ENCODE measurements around the gene OR4D2.

OR4D2 gene

DNA sequence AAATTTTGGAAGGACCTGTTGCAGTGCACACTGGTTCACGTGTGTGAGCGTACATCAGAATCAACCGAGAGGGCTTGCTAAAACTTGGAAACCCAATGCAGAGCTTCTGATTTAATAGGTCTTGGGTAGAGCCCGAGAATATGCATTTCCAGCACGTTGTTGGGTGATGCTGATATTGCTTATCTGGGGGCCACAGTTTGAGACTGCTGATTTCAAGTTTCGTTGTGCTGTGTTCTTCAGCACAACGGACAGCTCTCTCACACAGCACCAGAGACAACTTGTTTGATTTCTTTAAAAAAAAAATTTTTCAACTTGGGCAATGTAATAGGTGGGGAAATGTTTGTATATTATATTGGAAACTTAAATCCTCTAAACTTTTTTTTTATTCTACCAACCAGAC, 9.4 kb downstream of the OR4D2 start:
- DNase-seq, result no peak

DNA sequence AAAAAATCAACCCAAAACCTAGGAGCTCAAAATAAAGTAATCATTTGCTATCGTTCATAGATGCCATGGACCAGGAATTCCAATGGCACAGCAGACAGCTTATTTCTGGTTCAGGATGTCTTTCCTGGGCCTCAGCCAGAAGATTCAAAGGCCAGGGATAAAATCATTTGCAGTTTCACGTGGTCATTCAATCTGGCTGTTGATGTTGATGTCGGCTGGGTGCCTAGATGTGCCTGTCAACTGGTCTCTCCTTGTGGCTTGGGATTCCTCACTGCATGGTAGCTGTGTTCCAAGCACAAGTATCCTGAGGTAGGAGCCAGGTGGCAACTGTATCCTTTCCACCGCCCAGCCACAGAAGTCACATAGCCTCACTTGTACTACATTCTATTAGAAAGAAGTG, 15.0 kb downstream of the OR4D2 start:
- no peak for DNase-seq

DNA sequence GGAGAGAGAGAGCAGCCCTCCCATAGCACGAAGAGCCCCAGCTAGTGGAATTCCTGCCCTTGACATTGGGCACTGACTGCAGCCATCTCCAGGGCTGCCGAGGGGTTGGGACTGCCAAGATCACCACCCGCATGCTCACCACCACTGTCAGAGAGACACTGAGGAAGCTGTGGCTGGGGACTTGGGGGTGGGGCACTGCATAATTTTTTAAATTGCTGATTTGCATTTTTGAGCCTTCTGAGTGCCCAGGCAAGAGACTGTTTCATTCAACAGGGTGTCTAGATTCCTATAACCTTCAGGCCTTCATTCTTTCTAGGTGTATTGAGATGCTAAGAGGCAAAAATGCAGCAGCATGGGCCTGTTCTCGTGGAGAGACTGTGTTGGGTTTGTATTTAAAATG, 16.7 kb downstream of the OR4D2 start:
- DNase-seq, result no peak

DNA sequence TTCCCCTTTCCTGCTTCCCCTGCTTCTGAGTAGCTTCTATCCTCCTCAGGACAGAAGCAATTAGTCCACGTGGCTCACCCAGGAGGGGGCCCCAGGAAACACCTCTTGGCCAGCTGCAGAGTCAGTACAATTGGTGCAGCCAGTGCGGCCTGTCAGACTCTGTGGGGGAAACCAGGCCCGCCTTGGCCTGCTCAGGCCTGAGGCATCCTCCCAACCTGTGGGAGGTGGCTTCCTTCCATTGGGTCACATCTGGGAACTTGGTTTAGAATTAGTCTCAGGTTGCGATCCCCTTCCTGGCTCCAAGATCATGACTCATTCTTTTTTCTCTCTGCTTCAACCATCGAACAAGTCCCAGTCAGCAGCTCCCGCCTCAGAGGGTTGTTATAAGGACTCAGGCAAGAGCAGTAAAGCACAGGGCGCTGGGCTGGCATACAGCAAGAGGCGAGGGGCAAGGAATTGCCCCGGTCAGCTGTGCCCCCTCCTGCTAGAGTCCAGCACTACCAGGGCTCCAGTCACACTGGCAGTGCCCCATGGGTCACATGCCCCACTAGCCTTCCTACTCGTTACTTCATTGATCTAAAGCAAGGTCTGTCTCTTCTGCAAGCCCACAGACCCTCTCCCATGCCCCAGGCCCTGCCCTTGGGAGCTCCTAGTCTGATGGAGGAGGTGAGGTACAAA, 17.7 kb downstream of the OR4D2 start:
- DNase-seq, result no peak

DNA sequence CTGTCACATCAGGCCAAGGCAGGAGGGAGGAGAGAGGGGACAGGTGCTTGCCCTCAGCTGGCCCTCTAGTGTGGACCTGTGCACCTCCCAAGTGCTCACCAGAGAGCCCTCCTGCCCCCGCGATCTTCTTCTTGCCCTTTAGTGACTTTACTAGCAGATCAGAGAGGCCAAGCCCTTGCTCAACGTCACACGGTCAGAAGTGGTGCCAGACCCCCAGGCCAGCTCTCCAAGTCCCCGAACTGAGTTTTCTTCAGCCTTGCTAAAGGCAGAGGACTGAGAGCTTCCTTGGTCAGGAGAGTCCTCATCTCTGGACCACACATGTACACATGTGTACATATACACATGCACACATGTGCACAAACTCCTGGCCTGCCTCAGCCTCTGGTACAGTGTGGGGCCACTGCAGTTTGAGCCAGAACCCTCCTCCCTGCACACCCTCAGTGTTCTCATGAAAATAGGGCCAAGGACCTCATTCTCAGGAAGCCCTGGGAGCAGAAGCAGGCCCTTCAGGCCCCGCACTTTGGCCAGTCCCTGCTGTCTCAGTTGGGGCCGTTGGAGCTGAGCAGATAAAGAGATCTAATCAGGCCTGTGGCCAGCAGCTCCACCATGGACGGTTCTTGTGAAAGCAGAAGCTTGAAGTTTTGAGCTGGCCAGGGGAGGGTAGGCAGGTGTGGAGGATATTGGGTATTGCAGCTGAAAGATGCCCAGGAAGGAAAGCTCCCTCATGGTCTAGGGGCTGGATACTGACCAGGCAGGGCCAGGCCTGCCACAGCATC, 18.4 kb downstream of the OR4D2 start:
- DNase-seq, result no peak

DNA sequence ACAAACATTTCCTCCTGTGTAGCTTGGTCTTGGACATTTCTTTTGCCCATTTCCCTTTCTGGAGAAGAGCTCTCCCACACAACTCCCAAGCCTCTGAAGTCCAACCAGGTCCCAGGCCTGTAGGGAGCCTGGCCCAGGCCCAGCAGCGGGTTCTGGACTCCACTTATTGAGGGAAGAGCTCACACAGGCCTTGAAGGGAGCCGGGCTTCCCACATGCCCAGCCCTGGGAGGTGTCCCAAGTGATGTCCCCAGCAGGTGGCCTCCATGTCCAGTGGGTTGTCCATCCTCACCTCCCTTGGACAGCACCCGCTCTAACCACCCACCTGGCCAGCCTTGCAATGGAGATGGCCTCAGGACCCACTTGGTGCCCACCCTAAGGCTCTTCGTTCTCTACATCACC, 19.8 kb downstream of the OR4D2 start:
- no peak for DNase-seq

DNA sequence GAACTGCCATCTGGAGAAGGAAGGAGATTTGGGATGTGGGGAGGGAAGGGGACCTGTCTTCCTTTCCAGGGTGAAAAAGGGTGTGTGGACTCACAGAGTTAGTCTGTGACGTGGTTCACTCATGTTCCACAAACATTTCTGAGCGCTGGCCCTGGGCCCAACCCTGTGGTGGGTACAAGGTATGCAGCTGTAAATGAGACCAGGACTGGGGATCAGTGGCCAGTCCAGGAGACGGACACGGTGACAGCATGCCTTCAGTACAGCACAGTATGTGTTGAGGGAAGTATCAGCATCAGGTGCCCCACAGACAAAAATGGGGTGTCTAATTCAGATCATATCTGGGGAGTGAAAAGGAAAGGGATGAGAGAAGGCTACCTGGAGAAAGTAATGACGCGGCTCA, 20.3 kb downstream of the OR4D2 start:
- no peak for DNase-seq

DNA sequence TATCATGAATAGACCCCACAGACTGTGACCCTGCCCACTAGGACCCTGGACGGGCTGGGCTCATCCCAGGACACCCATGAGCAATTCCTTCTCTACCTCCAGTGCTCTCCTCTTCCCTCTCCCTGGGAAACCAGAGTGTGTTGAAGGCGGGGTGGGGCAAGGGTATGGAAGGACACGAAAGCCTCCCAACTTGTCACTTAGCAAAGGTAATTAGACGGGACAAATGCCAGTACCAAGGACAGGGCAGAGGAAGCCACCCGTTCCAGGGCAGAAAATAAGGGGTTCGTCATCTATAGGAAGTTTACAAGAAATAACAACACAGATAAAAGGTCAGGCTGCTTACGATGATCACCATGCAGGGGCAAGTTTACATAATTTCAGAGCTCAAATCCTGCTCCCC, 20.9 kb downstream of the OR4D2 start:
- DNase-seq, result no peak

DNA sequence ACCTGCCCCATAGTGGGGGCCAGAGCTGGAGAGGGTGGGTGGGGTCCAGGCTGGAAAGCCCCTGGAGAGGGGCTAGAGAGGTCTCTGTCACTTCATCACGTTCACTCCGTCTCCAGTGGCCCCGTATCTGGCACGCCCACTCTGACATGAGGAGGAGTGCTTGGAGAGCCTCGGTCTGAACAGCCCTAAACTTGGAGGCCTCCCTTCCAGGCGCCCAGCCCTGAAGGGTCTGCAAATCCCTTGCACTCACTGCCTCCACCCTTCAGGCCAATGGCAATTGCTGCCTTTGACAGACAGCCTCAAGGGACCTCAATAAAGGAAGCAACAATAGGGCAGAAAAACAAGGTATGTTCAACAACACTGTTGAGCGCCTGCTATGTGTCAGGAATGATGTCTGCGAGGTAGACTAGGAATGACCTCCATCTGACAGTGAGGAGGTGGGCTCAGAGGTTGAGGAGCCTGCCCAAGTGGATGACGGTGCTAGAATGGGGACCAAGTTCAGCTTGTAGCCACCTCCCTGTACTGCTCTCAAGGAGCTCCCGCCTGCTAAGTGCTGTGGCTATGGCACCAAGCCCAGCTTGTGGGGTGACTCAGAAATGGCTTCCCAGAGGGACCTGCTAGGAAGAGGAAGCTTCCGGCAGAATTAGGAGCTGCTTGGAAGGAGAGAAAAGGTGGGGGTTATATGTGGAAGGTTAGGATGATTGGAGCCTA, 22.8 kb downstream of the OR4D2 start:
- DNase-seq, result peak; percentile 1

DNA sequence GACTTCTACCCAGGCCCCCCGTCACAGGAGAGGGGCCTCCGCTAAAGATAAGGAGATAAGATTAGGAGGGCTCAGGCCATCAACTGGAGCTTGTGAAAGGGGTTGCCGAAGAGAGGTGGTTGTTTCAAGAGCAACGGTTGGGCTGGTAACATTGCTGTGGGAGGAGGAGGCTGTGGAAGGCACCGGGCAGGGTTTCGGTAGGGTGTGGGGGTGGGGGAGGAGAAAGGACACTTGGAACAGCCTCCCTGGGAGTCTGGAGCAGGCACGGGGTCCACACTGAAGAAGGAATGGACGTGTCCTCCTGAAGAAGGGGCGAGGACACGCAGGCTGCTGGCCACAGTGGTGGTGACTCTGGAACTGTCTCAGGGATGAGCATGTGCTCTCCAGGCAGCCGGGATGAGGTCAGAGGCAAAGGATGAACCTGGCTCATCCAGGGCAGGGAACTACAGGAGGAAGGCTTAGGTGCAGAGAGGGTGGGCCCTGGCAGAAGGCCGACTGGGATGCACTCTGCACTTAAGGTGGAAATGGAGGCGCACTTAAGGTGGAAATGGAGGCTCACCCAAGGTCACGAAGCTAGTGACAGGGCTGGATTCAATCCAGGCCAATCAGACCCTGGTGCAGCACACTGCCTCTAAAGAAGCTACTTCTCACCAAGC, 24.6 kb downstream of the OR4D2 start:
- DNase-seq, result no peak

DNA sequence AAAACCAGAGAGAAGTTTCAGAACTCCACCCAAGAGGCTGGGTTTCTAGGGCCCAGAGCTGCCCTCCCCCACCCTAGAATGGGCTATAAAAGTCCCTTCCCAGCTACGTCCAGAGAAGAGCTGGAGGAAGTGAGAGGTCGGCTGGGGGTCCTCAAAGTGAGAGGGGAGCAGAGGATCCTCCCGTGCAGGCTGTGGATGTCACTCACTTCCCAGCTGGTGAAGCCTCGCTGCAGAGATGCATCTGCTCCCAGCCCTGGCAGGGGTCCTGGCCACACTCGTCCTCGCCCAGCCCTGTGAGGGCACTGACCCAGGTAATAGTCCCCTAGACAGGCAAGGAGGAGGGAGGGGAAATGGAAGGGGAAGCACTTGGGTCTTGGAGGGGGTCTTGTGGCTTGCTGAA, 25.8 kb downstream of the OR4D2 start, which contains the start of gene EPX:
EPX (plus strand) TSS at position 115 of the 400 bp plus-strand sequence; CDS start at position 236, 121 bp downstream.
- DNase-seq, result no peak

DNA sequence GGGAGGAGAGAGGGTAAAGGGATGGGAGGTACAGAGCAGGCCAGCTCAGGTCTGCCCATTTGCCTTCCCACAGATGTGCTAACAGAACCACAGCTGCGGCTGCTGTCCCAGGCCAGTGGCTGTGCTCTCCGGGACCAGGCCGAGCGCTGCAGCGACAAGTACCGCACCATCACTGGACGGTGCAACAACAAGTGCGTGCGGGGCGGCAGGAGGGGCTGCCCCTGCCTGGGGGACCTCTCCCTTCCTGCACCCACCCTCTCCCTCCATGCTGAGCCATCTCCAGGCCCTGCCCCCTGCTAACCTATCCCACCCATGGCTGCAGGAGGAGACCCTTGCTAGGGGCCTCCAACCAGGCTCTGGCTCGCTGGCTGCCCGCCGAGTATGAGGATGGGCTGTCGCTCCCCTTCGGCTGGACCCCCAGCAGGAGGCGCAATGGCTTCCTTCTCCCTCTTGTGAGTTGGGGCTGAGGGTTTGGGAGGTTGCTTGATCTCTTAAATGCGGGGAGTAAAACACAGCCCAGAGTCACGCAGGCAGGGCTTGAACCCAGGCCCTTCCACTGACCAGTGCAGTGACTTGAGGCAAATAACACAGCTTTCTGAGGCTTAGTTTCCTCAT, 27.0 kb downstream of the OR4D2 start:
- DNase-seq, result no peak

DNA sequence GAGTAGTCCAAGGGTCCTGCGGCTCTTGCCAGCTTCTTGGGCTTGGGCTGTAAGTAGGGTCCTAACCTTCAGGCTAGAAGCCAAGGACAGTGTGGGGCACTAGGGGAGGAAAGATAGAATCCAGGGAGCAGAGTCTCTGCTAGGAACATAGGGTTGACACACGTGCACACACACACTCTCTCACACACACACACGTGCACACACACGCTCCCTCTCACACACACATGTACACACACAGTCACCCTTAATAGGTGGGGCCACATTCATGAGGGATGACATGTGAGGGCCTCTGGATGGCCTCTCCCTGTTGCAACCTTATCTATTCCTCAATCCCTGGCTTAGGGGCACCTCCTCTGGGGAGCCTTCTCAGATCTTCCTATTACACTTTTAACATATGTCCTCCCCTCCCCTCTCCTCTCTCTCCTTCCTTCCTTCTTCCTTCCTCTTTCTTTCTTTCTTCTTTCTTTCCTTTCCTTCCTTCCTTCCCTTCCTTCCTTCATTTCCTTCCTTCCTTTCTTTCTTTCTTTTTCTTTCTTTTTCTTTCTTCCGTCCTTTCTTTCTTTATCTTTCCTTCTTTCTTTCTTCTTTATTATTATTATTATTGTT, 28.8 kb downstream of the OR4D2 start:
- DNase-seq, result no peak

DNA sequence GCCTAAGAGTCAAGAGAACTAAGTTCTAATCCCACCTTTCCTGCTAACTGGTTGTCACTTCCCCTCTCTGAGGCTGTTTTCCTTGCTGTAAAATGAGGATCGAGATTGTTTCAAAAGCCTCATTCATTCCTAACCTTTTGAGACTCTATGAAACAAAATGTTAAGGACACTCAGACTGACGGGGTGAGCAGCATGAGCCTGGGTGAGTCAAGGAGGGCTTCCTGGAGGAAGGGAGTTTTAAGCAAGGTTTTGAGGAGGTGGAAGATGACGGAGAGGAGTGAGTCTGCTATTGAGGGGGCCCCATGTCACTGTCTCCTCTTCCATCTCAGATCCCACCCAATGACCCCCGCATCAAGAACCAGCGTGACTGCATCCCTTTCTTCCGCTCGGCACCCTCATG, 29.8 kb downstream of the OR4D2 start:
- DNase-seq, result no peak

DNA sequence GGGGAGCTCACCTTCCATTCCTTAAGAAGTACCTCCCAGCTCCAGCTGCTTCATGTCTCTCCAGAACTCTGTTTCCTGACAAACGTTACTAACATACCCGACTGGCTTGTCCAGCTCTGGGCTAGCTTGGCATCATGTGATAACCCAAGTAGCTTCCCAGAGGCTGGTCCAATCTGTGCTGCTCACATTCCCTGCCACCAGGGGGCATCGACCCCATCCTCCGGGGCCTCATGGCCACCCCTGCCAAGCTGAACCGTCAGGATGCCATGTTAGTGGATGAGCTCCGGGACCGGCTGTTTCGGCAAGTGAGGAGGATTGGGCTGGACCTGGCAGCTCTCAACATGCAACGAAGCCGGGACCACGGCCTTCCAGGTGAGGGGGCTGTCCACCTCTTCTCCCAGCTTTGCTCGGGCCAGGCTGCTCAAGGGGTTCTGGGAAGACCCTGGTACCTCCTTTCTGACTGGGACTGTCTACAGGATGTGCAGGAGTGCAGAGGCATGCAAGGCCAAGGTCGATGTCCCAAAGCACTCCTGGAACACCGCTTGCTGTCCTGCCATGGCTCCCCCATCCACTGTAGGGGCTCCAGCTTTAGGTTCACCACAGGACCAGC, 33.3 kb downstream of the OR4D2 start:
- peak; percentile 61 for DNase-seq

DNA sequence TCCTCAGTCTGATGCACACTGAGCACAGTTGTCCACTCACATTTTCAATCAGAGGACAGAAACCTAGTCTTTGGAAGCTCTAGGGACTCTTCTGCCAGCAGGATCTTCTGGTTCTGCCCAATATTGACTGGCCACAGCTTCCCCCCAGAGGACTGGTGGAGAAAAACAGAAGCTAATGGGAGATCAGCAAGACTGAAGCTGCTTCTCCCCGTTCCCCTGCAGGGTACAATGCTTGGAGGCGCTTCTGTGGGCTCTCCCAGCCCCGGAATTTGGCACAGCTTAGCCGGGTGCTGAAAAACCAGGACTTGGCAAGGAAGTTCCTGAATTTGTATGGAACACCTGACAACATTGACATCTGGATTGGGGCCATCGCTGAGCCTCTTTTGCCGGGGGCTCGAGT, 36.1 kb downstream of the OR4D2 start:
- DNase-seq, result no peak

DNA sequence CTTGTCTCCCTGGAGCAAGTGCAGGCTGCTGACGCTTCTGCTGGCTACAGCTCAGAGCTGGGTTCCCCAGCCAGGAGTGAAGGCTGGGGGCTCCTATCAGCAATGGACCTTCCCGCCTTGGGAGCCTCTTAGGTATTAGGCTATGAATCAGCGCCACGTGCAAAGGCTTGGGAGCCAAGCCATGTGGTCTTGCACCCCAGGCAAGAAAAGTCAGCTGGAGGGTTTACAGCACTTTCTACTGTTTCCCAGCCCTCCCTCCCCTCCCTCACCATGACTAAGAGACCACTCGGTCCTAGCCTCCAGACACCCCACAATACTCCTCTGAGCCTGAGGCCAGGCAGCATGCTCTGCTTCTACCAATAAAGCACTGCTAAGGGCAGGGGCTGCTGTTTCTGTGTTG, 38.0 kb downstream of the OR4D2 start:
- no peak for DNase-seq

DNA sequence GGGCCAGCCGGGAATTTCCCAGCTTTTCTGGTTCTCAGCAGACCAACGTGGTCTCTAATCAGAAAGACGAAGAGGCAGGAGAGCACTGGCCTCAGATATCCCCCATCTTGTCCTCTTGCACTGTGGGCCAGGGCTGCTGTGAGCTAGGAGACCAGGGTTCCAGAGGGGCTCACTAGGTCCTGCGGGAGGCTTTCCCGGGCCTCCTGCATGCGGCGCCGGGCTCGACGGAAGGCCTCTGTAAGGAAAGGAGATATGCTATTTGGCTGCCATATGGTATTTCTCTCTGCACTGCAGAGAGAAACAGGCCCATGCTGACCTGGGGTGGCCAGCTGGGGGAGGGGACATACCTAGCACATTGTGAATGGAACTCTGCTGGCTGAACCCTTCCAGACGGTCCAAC, 39.2 kb downstream of the OR4D2 start:
- no peak for DNase-seq

DNA sequence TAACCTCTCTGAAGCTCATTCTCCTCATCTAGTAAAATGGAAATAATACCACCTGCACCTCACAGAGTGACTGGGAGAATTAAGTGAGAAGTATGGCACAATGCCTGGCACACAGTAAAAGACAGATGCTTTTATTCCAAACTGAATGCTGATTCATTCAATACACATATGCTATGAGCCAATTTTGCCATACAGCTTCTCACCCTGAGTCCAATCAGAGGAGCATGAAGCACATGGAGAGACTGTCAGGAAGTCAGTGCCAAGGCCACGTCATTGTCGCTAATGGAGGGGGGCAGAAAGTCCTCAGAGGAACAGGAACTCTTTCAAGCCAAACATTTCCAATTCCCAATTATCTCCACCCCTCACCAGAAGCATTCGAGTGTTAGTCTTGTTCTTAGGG, 40.7 kb downstream of the OR4D2 start:
- no peak for DNase-seq

DNA sequence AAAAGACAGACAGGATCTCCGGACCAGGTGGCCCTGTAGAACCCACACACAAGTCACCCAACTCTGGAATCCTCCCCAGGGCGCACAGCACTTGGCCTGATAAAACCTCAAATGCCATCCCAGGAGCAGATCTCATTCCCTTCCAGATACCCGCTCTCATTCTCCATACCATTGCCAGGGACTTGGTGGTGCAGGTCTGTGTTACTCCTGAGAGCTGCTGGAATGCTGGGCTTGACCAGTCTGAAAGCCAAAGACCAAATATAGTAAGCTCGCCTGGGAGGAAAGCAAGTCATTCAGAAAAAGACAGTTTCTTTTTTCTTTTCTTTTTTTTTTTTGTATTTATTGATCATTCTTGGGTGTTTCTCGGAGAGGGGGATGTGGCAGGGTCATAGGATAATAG, 41.6 kb downstream of the OR4D2 start:
- DNase-seq, result no peak

DNA sequence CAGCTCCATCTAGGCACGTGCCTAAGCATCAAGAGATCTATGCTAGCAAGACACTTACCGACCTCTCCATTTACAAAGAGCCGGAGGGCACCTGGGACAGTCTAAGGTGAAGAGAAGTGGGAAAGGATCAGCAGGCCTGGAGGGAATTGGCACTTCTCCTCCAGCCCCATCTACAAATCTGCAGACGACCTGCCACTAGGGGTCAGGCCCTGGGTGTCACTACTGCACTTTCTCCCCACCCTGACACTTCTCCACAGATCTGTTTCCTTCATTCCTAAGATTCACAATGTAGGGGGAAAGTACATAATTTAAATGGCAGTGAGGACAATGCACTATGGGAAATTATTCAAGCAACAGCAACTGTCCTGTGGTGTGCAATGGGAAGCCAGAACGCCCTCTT, 44.1 kb downstream of the OR4D2 start:
- no peak for DNase-seq

DNA sequence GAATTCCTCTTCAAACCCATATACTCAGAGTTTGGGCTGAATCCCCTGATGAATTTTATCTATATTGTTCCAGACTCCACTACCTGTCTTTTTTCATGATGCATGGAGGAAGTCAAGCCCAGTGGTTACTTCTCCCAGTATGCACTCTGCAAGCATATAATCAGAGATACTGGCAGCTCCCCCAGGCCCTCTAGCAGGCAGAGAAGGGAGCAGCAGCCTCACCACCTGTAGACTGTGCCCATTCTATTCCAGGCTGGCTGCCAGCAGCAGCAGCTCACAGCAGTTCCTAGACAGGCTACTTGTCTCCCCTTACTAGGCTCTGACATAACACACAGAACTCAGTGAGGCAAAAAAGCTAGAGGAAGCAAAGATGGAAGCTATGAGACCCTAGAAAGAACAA, 48.9 kb downstream of the OR4D2 start:
- DNase-seq, result no peak

All from activated CD4-positive, alpha-beta T cell treated with anti-CD3 and anti-CD28 coated beads, Interleukin-2, amount 50 U/mL, for 16 hours (primary cell).